Activated T-cell treated with anti-CD3 and anti-CD28 coated beads, Interleukin-2, amount 50 U/mL, for 48 hours (primary cell): Measurements from ENCODE around the gene SSH2.

ENCODE experiments used
- DNase-seq, 2 experiments: peaks; one replicate each; pipeline ENCODE4 v3.0.0-alpha.2; 2020

The SSH2 gene

GRCh38 chr17:29585080-29585751 is 344.8 kb downstream of the SSH2 start:
- peak in 1 of 2 experiments; percentile 57 for DNase-seq

- no peak for DNase-seq
These were observed 345.5 kb downstream of the SSH2 start for GRCh38 chr17:29584452-29585079.

- DNase-seq, result no peak
These were observed 346.4 kb downstream of the SSH2 start for GRCh38 chr17:29583324-29584248.

GRCh38 chr17:29582772-29583171 is 347.3 kb downstream of the SSH2 start:
- DNase-seq, result no peak

GRCh38 chr17:29582254-29582765 is 347.7 kb downstream of the SSH2 start:
- no peak for DNase-seq

GRCh38 chr17:29581583-29582253 is 348.3 kb downstream of the SSH2 start:
- no peak for DNase-seq

GRCh38 chr17:29579866-29580771 is 349.9 kb downstream of the SSH2 start:
- peak; percentile 93 to 94 for DNase-seq

GRCh38 chr17:29578626-29579485 is 351.2 kb downstream of the SSH2 start:
- DNase-seq, result no peak

GRCh38 chr17:29577385-29578211 is 352.4 kb downstream of the SSH2 start:
- DNase-seq, result no peak

- DNase-seq, result no peak
These were observed 353.0 kb downstream of the SSH2 start for GRCh38 chr17:29577001-29577370.

- DNase-seq, result no peak
These were observed 353.6 kb downstream of the SSH2 start for GRCh38 chr17:29576214-29577000.
